Mesothelial cell of epicardium (in vitro differentiated cells): Measurements from ENCODE around the gene GALNT5. TPM values are rescaled to one million over a fixed set of nuclear protein-coding genes. Genes with fewer than 3 reads are reported as not detected.

ENCODE experiments used
- DNase-seq, 2 experiments: peaks; one replicate each; pipeline ENCODE4 v3.0.0; 2021; ENCODE audit warnings: low spot score in 2 of 2; ENCODE audit not compliant: unreplicated experiment in 2 of 2
- H3K27ac Mint-ChIP-seq: 2 replicates; pipeline ENCODE4 v1.8.0; 2021; ENCODE audit warnings: mixed read lengths
- H3K27me3 Mint-ChIP-seq: 2 replicates; pipeline ENCODE4 v1.8.0; 2021; ENCODE audit warnings: low read depth, mixed read lengths
- H3K36me3 Mint-ChIP-seq: 2 replicates; pipeline ENCODE4 v1.8.0; 2021; ENCODE audit warnings: mixed read lengths
- H3K4me1 Mint-ChIP-seq: 2 replicates; pipeline ENCODE4 v1.8.0; 2021; ENCODE audit warnings: mixed read lengths
- H3K4me3 Mint-ChIP-seq: 2 replicates; pipeline ENCODE4 v1.8.0; 2021; ENCODE audit warnings: mild to moderate bottlenecking, moderate library complexity, mixed read lengths
- H3K9me3 Mint-ChIP-seq: 2 replicates; pipeline ENCODE4 v1.8.0; 2021; ENCODE audit warnings: mixed read lengths
- CTCF ChIP-seq: fragments of 200-600 bp; sonication (generic); IDR thresholded peaks from one replicate; pipeline ENCODE4 v1.5.0; 2021; ENCODE audit warnings: antibody characterized with exemption; ENCODE audit not compliant: unreplicated experiment
- total RNA-seq: library from RNA; stranded (reverse); gene quantifications from 3 replicates; pipeline ENCODE4 v1.2.1, GENCODE V29; 2021

The GALNT5 gene
- total RNA-seq, result 0.89 to 1.3 TPM (median 1.1 TPM) in 3 replicates

- no peaks in the 10 kb centered on the region for H3K9me3 Mint-ChIP-seq
- H3K27ac Mint-ChIP-seq, result peak within 1 kb of the TSS; percentile 1
- no peaks in the 10 kb centered on the region for H3K27me3 Mint-ChIP-seq
Measured at GRCh38 chr2:157257312-157258252, at the start of gene GALNT5. Gene GALNT5 (plus strand): TSS chr2:157257705. CDS start chr2:157258083, 378 bp downstream.

GRCh38 chr2:157216286-157216965 is 41.1 kb upstream of the GALNT5 start:
- Mint-ChIP-seq H3K36me3 (no peaks in the 10 kb centered on the region), H3K4me3 (no peak overlapping the region), H3K27ac (no peak overlapping the region), H3K9me3 (peaks cover 10% of the 10 kb centered on the region), H3K4me1 (no peaks in the 10 kb centered on the region), H3K27me3 (no peaks in the 10 kb centered on the region)
- no peak for DNase-seq
- no peak for TF ChIP-seq CTCF

More at GRCh38 chr2:157257312-157258252, at the start of gene GALNT5:
- TF ChIP-seq CTCF, result no peak
- DNase-seq, result no peak
- Mint-ChIP-seq H3K4me3 (peak within 1 kb of the TSS; percentile 62), H3K4me1 (peaks cover 14% of the 10 kb centered on the region), H3K36me3 (no peaks in the 10 kb centered on the region)

- H3K9me3 Mint-ChIP-seq, result peaks cover 4% of the 10 kb centered on the region
- no peaks in the 10 kb centered on the region for H3K27me3 Mint-ChIP-seq
- H3K36me3 Mint-ChIP-seq, result no peaks in the 10 kb centered on the region
- no peak for DNase-seq
- no peak for TF ChIP-seq CTCF
- no peak overlapping the region for H3K4me3 Mint-ChIP-seq
- H3K27ac Mint-ChIP-seq, result no peak overlapping the region
- no peaks in the 10 kb centered on the region for H3K4me1 Mint-ChIP-seq
Measured at GRCh38 chr2:157217409-157217808, 40.1 kb upstream of the GALNT5 start.

- Mint-ChIP-seq H3K36me3 (no peaks in the 10 kb centered on the region), H3K27me3 (no peaks in the 10 kb centered on the region), H3K27ac (no peak overlapping the region), H3K4me1 (no peaks in the 10 kb centered on the region), H3K9me3 (no peaks in the 10 kb centered on the region), H3K4me3 (no peak overlapping the region)
- TF ChIP-seq CTCF, result no peak
- no peak for DNase-seq
Measured at GRCh38 chr2:157218911-157219310, 38.6 kb upstream of the GALNT5 start.

- Mint-ChIP-seq H3K27me3 (no peaks in the 10 kb centered on the region), H3K9me3 (no peaks in the 10 kb centered on the region), H3K4me3 (no peak overlapping the region), H3K36me3 (no peaks in the 10 kb centered on the region), H3K27ac (no peak overlapping the region), H3K4me1 (no peaks in the 10 kb centered on the region)
- no peak for DNase-seq
- no peak for TF ChIP-seq CTCF
Measured at GRCh38 chr2:157220502-157220901, 37.0 kb upstream of the GALNT5 start.
